Activated CD8-positive, alpha-beta memory T cell treated with anti-CD3 and anti-CD28 coated beads, Interleukin-2, amount 50 U/mL, for 1 hour (primary cell): ENCODE data around the gene ENKD1.

ENCODE experiments used
- DNase-seq: peaks from one replicate; pipeline ENCODE4 v3.0.0-alpha.2; 2020; ENCODE audit errors: extremely low read depth

ENKD1 gene

DNA sequence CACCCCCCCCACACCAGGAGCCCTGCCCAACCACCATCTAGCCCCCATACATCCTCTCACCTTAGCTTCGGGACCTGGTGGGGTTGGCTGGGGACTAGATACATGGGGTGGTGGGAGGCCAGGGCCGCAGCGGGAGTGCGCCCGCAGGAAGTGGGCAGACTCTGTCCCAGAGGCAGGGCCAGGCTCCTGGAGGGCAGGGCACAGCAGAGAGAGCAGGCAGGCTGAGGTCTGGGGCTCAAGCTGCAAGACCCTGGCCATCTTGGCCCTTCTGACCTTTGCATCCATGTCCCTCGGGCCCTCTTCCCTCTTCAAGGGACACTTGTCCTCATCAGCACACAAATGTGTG is 2.7 kb downstream of the ENKD1 start:
- no peak for DNase-seq

DNA sequence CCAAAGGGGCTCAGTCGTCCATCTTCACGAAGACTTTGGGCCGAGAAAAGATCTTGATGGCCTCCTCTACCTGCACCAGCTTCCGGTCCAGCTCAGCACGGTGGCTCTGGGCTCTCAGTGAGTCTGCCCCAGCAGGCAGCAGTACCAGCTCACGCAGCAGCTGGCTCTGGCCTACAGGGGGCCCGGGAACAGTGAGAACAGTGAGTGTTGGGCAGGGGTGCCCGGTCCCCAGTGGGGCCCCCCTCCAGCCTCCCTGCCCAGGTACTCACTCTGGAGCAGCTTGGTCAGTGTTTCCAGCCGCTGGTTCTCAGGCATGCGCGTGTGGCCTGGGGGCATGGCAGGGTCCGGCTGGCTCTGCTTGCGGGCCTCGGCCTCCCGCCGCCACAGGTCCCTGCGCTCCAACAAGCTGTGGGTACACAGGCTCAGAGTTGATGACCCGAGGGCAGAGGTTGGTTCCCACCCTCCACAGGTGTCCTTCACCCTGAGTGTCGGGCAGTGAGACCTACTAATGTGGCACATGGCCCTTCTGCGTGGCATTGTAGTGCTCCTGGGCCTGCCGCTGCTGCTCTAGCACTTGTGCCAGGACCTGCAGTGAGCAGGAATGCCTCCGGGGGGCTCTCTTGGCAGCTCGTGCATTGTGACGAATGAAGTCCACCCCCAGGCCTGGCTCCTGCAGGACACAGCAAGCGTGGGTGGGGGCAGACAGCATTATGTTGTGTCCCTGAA is 3.2 kb downstream of the ENKD1 start:
- DNase-seq, result no peak

DNA sequence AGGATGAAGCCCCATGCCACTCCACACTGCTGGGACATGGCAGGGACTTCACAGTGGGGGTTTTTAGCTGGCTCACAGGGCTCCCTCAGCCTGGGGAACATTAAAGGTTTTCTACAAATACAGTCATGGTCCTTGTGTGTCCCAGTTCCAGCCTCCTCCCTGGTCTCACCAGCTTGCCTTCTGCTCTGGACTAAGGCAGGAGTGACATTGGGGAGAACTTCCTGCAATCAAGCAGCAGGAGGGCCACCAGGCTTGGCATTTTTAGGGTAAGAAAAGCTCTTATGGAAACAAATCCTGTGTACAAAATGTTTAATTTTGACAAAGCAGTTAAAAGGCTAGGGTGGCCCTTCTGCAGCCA is 3.9 kb downstream of the ENKD1 start:
- no peak for DNase-seq

DNA sequence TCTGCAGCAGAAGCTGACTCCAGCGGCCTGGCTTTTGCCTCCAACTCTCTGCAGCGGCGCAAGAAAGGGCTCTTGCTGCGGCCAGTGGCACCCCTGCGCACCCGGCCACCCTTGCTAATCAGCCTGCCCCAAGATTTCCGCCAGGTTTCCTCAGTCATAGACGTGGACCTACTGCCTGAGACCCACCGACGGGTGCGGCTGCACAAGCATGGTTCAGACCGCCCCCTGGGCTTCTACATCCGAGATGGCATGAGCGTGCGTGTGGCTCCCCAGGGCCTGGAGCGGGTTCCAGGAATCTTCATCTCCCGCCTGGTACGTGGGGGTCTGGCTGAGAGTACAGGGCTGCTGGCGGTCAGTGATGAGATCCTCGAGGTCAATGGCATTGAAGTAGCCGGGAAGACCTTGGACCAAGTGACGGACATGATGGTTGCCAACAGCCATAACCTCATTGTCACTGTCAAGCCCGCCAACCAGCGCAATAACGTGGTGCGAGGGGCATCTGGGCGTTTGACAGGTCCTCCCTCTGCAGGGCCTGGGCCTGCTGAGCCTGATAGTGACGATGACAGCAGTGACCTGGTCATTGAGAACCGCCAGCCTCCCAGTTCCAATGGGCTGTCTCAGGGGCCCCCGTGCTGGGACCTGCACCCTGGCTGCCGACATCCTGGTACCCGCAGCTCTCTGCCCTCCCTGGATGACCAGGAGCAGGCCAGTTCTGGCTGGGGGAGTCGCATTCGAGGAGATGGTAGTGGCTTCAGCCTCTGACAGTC is 4.5 kb downstream of the ENKD1 start:
- DNase-seq, result no peak

DNA sequence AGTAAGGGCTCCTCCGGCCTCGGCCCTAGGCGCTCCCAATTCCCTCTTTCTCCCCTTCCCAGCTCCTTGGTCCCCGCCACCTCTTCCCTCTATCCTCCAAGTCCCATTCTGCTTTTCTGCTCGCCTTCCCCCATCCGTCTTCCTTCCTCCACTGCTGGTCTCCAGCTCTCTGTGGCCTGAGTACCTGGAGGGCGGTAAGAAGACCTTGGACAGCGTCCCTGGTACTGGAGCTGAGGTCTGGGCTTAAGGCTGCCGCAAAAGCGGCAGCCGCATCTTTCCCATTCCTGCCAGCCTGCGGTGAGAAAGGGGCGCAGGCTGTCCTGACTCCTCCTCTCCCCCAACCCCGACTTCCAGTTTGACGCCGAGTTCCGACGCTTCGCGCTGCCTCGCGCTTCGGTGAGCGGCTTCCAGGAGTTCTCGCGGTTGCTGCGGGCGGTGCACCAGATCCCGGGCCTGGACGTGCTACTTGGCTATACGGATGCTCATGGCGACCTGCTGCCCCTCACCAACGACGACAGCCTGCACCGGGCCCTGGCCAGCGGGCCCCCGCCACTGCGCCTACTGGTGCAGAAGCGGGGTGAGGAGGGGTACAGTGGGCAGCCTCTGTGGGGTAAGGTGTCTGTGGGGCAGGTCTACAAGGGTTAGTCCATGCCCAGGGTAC is 5.3 kb downstream of the ENKD1 start:
- no peak for DNase-seq

DNA sequence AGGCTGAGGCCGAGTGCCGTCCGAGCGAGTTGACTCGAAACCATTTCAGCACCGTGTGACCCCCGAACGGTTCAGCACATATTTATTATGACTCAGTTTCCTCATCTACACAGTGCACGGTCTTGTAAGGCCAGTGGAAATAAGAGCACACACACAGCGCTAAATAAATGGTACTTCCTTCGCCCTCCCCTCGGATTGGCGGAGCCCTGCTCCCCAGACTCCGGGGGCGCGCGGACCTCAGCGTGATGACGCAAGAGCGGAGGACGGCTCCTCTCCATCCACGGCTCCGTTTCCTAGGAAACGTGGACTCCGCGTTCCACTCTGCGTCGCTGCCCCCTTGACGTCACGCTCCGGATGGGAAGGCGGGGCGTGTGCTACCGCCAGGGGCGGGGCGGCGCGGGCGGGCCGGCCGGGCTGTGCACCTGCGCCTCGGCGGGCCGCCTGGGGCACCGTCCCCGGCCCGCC is 6.0 kb downstream of the ENKD1 start, which contains the start of gene PARD6A:
TSS of gene PARD6A (plus strand) at position 397 of the 465 bp plus-strand sequence. CDS start 79 bp downstream, outside the sequence.
- DNase-seq, result peak; percentile 89

DNA sequence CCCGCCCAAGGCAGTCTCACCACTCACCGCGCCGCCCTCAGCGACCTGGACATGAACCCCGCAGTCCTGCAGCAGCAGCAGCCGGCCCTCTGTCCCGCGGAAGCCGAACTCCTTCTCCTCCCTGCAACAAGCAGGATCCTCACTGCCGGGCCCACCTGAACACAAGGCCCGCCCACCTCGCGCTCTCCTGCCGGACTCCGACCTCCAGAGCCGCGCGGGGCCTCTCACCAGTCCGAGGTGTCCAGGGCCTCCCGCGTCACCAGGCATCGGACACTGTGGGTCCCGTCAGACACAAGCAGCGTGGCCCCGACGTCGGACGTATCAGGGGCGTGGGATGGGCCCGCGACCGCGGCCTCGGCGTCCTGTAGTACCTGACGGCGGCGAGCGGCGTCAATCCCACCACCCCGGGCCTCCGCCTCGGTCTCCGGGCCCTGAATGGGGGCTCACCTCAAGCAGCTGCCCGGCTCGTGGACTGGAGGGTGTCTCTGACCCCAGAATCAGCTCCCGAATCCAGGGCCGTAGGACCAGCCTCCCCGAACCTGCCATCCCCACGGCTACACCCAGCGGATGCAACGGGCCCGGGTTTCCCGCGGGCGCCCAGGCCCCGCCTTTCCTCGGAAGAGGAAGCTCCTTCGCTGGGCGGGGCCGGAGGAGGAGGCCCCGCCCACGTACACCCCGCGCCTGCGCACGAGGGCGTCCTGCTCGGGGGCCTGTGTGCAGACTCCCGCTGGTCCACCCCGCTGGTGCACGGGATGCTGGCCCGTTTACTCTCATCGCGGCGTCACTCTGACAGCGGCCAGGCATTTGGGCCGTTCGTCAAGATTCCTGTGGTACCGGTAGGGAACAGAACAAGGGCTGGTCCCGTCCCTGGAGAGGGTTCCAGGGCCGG is 6.6 kb downstream of the ENKD1 start, which contains the start of gene ACD:
TSS of gene ACD (minus strand) at position 586 of the 889 bp plus-strand sequence. CDS start at position 546, 40 bp downstream.
- DNase-seq, result peak; percentile 74

DNA sequence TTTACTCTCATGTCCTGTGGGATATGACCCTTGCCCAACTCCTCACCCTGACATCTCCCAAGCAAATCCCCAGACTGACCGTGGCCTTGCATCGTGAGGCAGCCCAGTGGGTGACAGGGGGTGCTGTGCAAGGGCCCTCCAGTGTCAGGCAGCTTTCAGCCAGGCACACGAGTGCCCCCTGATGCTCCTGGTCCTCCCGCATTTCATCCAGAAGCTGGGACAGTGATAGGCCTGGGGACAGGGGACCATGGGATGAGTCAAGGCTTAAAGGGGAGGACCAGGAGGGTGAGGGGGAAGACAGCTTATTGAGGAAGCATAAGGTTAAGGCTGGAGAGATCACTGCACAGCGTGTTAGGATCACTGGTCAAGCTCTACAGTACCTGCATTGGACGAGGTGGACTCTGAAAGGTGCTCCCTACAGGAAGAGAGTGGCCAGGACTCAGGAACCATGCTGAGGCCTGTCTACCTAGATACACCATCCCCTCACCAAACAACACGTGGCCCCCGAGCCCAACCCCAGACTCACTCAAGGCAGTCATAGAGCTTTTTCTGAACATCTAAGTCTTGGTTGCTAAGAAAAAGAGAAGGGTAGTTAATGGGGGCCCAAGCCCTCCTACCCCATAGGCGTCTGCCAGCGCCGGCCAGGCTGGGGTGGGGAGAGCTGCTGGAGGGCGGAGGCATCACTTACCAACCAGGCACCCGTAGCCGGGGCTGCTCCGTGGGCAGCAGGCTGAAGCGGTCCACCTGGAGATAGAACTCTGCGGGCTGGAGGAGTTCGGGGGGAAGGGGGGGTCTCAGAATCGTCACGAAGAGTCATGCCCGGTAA is 7.5 kb downstream of the ENKD1 start:
- DNase-seq, result no peak

DNA sequence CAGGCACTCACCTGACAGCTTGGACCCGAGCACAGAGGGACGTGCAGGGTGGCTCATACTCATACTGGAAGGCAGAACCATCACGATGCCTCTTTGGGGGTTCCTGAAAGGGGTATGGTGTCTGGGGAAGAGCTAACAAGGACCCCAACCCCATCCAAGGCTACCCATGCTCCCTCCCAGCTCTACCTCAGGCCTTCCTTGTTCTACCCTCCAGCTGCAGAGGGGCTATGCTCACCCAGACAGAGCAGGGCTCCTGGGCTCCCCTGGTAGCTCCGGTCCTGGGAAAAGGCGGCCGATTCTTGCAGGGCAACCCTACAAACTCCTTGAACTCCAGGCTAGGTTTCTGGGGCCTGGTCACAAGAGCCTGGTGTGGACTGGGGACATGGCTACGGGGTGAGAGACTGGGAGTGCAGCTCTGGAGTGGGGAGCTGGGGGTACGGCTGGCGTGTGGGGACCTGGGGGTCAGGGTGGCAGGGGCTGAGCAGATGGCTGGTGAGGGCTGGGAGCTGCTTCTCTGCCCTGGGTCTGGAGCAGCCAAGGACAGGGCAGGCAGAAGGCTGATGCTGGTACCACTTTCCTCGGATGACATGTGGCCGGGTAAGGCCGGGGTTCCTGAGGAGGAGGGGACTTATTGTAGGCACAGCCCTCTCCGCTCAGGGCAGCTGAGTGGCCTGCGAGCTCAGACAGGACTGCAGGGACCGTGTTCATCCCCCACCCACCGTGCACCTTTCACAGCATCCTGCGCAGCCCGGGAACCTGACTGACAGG is 8.6 kb downstream of the ENKD1 start:
- DNase-seq, result no peak

DNA sequence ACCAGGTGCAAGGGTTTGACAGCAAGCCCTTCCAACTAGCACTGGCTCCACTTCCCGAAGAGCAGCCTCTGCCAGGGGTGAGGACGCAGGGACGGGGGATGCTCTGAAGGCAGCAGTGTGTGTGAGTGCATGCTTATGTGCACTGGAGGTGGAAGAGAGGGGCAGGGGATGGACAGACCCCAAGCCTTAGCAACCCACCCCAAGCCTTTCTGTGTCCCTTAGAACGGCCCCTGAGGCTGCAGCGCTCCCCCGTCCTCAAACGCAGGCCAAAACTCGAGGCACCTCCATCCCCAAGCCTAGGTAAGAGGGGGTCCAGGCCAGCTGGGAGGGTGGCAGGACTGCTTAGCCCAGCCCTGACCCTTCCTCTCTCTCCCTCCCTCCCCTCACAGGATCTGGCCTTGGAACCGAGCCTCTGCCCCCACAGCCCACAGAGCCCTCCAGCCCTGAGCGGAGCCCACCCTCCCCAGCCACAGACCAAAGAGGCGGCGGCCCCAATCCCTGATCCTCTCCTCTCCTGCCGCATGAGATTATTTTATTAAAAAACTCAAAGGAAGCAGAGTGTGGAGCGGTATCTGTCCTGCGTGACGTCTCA is 9.4 kb downstream of the ENKD1 start:
- no peak for DNase-seq

DNA sequence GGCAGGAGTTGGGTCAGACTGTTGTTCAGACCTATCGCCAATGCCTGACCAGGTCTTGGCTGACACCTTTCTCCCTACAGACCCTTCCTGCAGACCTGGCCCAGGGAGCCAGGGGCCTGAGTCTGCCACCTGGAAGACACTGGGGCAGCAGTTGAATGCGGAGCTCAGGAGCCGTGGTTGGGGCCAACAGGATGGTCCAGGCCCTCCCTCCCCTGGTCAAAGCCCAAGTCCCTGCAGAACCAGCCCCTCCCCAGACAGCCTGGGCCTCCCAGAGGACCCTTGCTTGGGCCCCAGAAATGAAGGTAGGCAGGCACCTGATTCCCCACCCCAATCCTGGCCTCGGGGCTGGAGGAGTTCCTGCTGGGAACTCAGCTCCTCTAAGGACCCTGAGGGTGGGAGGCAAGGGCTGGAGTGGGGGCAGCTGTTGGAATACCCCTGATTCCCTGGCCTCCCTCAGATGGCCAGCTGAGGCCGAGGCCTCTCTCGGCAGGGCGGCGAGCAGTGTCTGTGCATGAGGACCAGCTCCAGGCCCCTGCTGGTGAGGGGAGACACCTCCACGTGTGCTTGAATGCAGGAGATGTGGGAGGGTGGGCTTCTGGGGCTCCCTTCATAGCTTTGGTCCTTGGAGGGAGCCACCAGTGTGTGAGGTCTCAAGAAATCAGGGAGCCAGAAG is 10.1 kb downstream of the ENKD1 start:
- no peak for DNase-seq

DNA sequence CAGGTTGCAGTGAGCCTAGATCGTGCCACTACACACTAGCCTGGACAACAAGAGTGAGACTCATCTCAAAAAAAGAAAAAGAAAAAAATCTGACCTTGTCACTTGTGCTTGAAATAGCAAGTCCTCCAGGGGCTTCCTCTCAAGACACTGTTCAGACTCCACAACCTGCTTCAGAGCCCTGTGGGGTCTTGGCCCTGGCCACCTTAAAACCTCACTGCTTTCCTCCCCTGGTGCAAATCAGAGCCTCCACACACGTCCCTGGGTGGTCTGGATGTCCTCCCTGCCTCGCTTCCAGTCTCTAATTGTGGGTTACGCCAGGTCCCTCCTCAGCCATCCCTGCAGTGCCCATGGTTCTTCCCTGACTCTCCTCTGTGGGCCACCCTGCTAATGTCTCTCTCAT is 11.2 kb downstream of the ENKD1 start:
- DNase-seq, result no peak

DNA sequence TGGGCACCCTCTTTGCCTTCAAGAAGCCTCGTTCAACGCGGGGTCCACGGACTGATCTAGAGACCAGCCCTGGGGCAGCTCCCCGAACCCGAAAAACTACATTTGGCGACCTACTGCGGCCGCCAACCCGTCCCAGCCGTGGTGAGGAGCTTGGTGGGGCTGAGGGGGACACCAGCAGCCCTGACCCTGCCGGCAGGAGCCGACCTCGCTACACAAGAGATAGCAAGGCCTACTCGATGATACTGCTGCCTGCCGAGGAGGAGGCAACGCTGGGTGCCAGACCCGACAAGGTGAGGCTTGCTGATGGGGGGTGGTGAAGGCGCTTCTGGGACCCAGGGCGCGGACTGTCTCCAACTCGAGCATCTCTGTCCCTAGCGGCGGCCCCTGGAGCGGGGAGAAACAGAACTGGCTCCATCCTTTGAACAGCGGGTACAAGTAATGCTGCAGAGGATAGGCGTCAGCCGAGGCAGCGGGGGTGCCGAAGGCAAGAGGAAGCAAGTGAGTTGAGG is 12.1 kb downstream of the ENKD1 start:
- DNase-seq, result no peak

DNA sequence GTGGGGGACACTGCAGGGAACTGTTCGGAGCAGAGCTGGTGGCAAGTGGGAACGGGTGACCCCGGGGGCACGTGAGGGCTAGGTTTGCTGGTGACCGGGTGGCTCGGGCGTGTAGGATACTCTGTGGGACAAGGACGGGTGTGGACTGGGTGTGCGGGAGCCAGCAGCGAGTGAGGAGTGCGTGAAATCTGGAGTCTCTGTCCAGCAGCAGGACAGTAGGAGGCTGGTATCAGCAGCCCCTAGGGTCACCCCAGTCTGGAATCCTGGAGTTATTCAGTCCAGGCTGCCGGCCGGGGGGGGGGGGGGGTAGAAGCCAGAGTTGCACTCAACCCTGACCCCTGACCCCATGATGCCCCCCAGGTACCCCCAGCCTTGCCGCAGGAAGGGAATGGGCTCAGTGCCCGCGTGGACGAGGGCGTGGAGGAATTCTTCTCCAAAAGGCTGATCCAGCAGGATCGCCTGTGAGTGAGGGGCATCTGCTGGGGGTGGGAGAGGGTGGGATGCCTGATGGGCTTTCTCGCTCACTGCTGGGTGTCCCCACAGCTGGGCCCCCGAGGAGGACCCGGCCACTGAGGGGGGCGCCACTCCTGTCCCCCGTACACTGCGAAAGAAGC is 12.7 kb downstream of the ENKD1 start:
- DNase-seq, result no peak

DNA sequence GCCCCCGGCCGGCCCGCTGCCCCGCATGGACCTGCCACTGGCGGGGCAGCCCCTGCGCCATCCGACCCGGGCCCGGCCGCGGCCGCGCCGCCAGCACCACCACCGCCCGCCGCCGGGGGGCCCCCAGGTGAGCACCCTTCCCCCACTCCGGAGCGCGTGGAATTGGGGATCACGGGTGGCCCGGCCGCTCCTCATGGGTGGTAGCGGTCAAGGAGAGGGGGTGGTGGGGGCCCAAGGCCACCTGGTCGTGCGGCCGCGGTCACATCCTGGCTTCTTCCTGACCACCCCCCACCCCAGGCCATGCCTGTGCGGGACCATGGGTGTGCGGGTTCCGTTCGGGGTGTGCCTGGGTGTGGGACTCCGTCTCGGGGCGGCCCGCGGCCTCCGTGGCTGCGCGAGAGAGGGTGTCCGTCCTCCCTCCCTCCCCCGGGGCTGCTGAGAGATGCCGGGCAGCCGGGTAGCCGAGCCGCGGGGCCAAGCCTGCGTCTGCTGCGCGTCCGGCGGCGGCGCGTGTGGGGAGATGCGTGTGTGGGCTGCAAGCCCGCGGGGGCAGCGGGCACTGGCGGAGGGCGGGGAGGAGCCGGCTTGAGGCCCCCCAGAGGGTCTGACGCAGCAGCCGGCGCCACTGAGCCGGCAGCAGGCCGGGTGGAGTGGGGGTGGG is 13.3 kb downstream of the ENKD1 start:
- no peak for DNase-seq

DNA sequence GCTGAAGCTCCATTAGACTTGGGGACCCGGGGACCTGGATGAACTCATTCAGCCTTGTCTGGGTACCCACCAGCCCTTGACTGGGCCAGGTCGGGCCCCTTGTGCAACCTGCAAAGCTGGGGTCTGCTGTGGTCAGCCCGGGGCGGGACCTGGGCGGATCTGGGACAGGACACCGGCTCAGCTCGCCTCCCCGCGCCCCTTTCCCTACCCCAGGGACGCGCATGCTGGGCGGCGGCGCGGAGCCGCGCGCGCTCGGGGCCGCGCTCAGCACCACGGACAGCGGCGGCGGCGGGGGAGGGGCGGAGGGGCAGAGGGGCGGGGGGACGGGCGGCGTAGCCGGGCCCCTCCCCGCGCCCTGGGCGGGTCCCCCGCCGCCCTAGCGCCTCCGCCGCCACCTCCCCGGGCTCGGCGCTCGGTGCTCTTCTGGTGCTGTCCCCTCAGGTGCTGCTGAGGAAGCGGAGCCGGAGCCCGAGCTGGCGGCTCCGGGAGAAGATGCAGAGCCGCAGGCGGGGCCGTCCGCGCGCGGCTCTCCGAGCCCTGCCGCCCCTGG is 13.9 kb downstream of the ENKD1 start:
- no peak for DNase-seq

DNA sequence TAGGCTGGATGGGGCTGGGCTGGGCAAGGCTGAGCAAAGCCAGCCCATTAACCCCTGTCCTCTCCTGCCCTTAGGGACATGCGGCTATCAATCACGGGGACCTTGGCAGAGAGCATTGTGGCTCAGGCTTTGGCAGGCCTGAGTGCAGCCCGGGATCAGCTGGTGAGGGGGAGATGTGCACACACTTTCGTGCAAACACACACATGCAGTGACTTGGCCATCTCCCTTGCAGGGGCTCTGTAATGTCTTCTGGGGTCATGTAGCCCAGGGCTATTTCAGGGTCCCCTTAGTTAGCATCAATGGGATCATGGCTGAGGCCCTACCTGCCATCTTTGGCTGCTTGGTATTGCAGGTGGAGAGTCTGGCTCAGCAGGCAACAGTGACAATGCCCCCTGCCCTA is 14.7 kb downstream of the ENKD1 start:
- DNase-seq, result no peak

DNA sequence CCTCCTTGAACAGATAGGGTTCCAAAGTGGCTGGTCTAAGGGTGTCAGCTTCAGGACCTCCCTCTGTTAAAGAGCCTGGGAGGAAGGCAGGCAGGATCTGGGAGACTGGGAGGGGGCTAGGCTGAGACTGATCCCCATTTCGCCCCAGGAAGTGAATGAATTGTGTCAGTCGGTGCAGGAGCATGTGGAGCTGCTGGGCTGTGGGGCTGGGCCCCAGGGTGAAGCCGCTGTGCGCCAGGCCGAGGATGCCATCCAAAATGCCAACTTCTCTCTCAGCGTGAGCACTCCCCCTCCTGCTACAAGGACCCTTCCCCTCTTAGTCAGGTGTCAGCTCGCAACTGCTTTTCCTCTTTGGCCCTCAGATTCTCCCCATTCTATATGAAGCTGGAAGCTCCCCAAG is 15.5 kb downstream of the ENKD1 start:
- no peak for DNase-seq
